HCT116 (cell line): ENCODE measurements around the gene CCDC57. TPM values are rescaled to one million over a fixed set of nuclear protein-coding genes. Genes with fewer than 3 reads are reported as not detected.

Experiments used
- ATAC-seq: fragments of 200-7000 bp; cut with Tn5 transposase; 2 replicates; pipeline ENCODE4 v1.9.1; 2020; ENCODE audit warnings: mild to moderate bottlenecking, moderate library complexity
- BruUV-seq: library from RNA; stranded (reverse); fragments of 400-500 nt; replicated peaks from 2 replicates; lab custom pipeline; 2021; lab: Mats Ljungman, UMichigan
- CTCF ChIA-PET: fragments of 300-600 bp; sonication (Branson Sonifier 250); formaldehyde crosslinking; loops from one replicate; lab custom pipeline; 2021; ENCODE audit warnings: antibody characterized with exemption; lab: Charles Lee
- POLR2A ChIA-PET: fragments of 300-600, 350-600 bp; sonication (Branson Sonifier 250); formaldehyde crosslinking; loops from one replicate; lab custom pipeline; 2021; ENCODE audit warnings: antibody characterized with exemption; lab: Charles Lee
- RAD21 ChIA-PET, 2 experiments: fragments of 300-600 bp; sonication (Branson Sonifier 250); formaldehyde crosslinking; loops; one replicate each; lab custom pipeline; 2023; ENCODE audit warnings: low total read pairs in 2 of 2; ENCODE audit not compliant: uncharacterized antibody in 2 of 2, unreplicated experiment in 2 of 2, low non-redundant PET in 1 of 2; lab: Charles Lee
- DNase-seq: peaks from one replicate; pipeline ENCODE4 v3.0.0-alpha.2; 2010; ENCODE audit warnings: low read depth, low spot score
- H2AFZ ChIP-seq: fragments of 200-600 bp; shearing (Covaris generic), sonication (generic); 2 replicates; pipeline ENCODE4 v1.6.1; 2017; ENCODE audit warnings: low read depth, mixed run types, mixed read lengths, antibody characterized with exemption, low read length; ENCODE audit not compliant: poor library complexity, severe bottlenecking
- H3K27ac ChIP-seq: 2 replicates; pipeline ENCODE4 v1.5.1; 2012; ENCODE audit warnings: low read depth, low read length
- H3K27me3 ChIP-seq: fragments of 200-600 bp; sonication (generic); 2 replicates; pipeline ENCODE4 v1.6.1; 2016; ENCODE audit warnings: mixed run types, low read length, mixed read lengths; ENCODE audit not compliant: insufficient read depth
- H3K36me3 ChIP-seq, 2 experiments: fragments of 200-500 bp in 1 of 2; fragments of 200-600 bp in 1 of 2; sonication (Bioruptor generic) in 1 of 2; sonication (generic) in 1 of 2; 2 replicates each; pipeline versions ENCODE4 v1.5.1 to v1.6.1; 2014 to 2016; ENCODE audit warnings: low read length in 2 of 2, inconsistent platforms in 1 of 2, mixed read lengths in 1 of 2, mixed run types in 1 of 2; ENCODE audit not compliant: insufficient read depth in 2 of 2, control insufficient read depth in 1 of 2
- H3K4me1 ChIP-seq, 2 experiments: fragments of 200-600 bp in 1 of 2; sonication (generic) in 1 of 2; 2 replicates each; pipeline versions ENCODE4 v1.5.1 to v1.6.1; 2012 to 2017; ENCODE audit warnings: low read length in 2 of 2, inconsistent platforms in 1 of 2, mild to moderate bottlenecking in 1 of 2, mixed read lengths in 1 of 2, mixed run types in 1 of 2, moderate library complexity in 1 of 2; ENCODE audit not compliant: insufficient read depth in 2 of 2, control insufficient read depth in 1 of 2
- H3K4me2 ChIP-seq: fragments of 200-600 bp; sonication (generic); 2 replicates; pipeline ENCODE4 v1.6.1; 2017; ENCODE audit warnings: mixed run types, low read length, mixed read lengths
- H3K4me3 ChIP-seq, 2 experiments: fragments of 200-600 bp in 1 of 2; sonication (generic) in 1 of 2; replicated peaks in 1 of 2; 2 replicates each; pipeline ENCODE4 v1.5.1; 2011 to 2016; ENCODE audit warnings: low read length in 2 of 2, control low read depth in 1 of 2, low read depth in 1 of 2, mild to moderate bottlenecking in 1 of 2, mixed read lengths in 1 of 2, mixed run types in 1 of 2
- H3K79me2 ChIP-seq: fragments of 200-600 bp; sonication (generic); 2 replicates; pipeline ENCODE4 v1.6.1; 2017; ENCODE audit warnings: mild to moderate bottlenecking, mixed run types, low read length, moderate library complexity, mixed read lengths; ENCODE audit not compliant: insufficient read depth
- H3K9ac ChIP-seq: fragments of 200-600 bp; sonication (generic); 2 replicates; pipeline ENCODE4 v1.6.1; 2016; ENCODE audit warnings: low read length, mixed read lengths
- H3K9me2 ChIP-seq: fragments of 200-600 bp; sonication (generic), shearing (Covaris generic); 2 replicates; pipeline ENCODE4 v1.6.1; 2017; ENCODE audit warnings: mixed run types, mild to moderate bottlenecking, moderate library complexity; ENCODE audit not compliant: insufficient read depth
- H3K9me3 ChIP-seq, 2 experiments: fragments of 200-500 bp in 1 of 2; fragments of 200-600 bp in 1 of 2; sonication (Bioruptor generic) in 1 of 2; sonication (generic) in 1 of 2; 2 replicates each; pipeline ENCODE4 v1.6.1; 2014 to 2017; ENCODE audit warnings: low read length in 2 of 2, mixed read lengths in 2 of 2, inconsistent platforms in 1 of 2, low read depth in 1 of 2, mild to moderate bottlenecking in 1 of 2, mixed run types in 1 of 2, moderate library complexity in 1 of 2; ENCODE audit not compliant: control insufficient read depth in 1 of 2, insufficient read depth in 1 of 2
- H4K20me1 ChIP-seq: fragments of 200-600 bp; sonication (generic), shearing (Covaris generic); 2 replicates; pipeline ENCODE4 v1.6.1; 2017; ENCODE audit warnings: mixed run types, mild to moderate bottlenecking, moderate library complexity; ENCODE audit not compliant: insufficient read depth
- CBX3 ChIP-seq: IDR thresholded peaks from 2 replicates; pipeline ENCODE4 v1.6.1; 2012; ENCODE audit warnings: low read depth
- ELF1 ChIP-seq: IDR thresholded peaks from 2 replicates; pipeline ENCODE4 v1.6.1; 2012; ENCODE audit warnings: low read depth, borderline replicate concordance
- EZH2 ChIP-seq: fragments of 200-600 bp; sonication (generic); IDR thresholded peaks from 2 replicates; pipeline ENCODE4 v1.6.1; 2017; ENCODE audit warnings: antibody characterized with exemption, mixed run types
- EZH2phosphoT487 ChIP-seq: fragments of 200-600 bp; IDR thresholded peaks from 2 replicates; pipeline ENCODE4 v1.6.1; 2018; ENCODE audit warnings: antibody characterized with exemption, borderline replicate concordance
- FOSL1 ChIP-seq: IDR thresholded peaks from 2 replicates; pipeline ENCODE4 v1.6.1; 2012; ENCODE audit warnings: low read depth
- JUND ChIP-seq: IDR thresholded peaks from 2 replicates; pipeline ENCODE4 v1.6.1; 2012
- POLR2A ChIP-seq: IDR thresholded peaks from 2 replicates; pipeline ENCODE4 v1.7.0; 2011; ENCODE audit warnings: borderline replicate concordance; ENCODE audit not compliant: insufficient read depth, insufficient read length; ENCODE audit errors: extremely low read depth
- POLR2AphosphoS5 ChIP-seq: IDR thresholded peaks from 2 replicates; pipeline ENCODE4 v1.6.1; 2011; ENCODE audit warnings: mild to moderate bottlenecking, low read depth, low read length, moderate library complexity
- RAD21 ChIP-seq: IDR thresholded peaks from 2 replicates; pipeline ENCODE4 v1.6.1; 2012; ENCODE audit warnings: low read depth, mild to moderate bottlenecking
- SIN3A ChIP-seq: IDR thresholded peaks from 2 replicates; pipeline ENCODE4 v1.6.1; 2012; ENCODE audit warnings: low read depth
- SP1 ChIP-seq: IDR thresholded peaks from 2 replicates; pipeline ENCODE4 v1.6.1; 2012; ENCODE audit warnings: low read depth
- SRF ChIP-seq: IDR thresholded peaks from 2 replicates; pipeline ENCODE4 v1.6.1; 2012; ENCODE audit warnings: low read depth
- TCF7L2 ChIP-seq: IDR thresholded peaks from 2 replicates; pipeline ENCODE4 v1.7.0; 2011; ENCODE audit warnings: borderline replicate concordance, inconsistent platforms; ENCODE audit not compliant: insufficient read depth, insufficient read length; ENCODE audit errors: extremely low read depth
- YY1 ChIP-seq: IDR thresholded peaks from 2 replicates; pipeline ENCODE4 v1.6.1; 2011; ENCODE audit warnings: low read length, low read depth, moderate library complexity, mild to moderate bottlenecking; ENCODE audit not compliant: insufficient replicate concordance; ENCODE audit errors: extremely low read depth
- ZFX ChIP-seq: fragments of 450-650 bp; IDR thresholded peaks from 2 replicates; pipeline ENCODE4 v1.6.1; 2017
- ZNF274 ChIP-seq: fragments of 200-500 bp; sonication (Bioruptor generic); IDR thresholded peaks from 2 replicates; pipeline ENCODE4 v1.6.1; 2014; ENCODE audit warnings: mild to moderate bottlenecking, low read depth, low read length, inconsistent platforms
- intact Hi-C: fragments of 100-400 bp; cut with micrococcal nuclease; formaldehyde crosslinking; loops from 2 replicates; pipeline ENCODE4 v1.10.0; 2022
- total RNA-seq: library from RNA; stranded (reverse); gene quantifications from one replicate; pipeline ENCODE4 v1.2.1, GENCODE V29; 2021; ENCODE audit not compliant: unreplicated experiment
- TF ChIP-seq, protein P1 (sequence below): IDR thresholded peaks from 2 replicates; pipeline ENCODE4 v1.6.1; 2011; ENCODE audit warnings: mild to moderate bottlenecking, low read length, moderate library complexity; ENCODE audit not compliant: insufficient replicate concordance; ENCODE audit errors: extremely low read depth
- TF ChIP-seq, protein P2 (sequence below): IDR thresholded peaks from 2 replicates; pipeline ENCODE4 v1.6.1; 2012
- TF ChIP-seq, protein P3 (sequence below): IDR thresholded peaks from 2 replicates; pipeline ENCODE4 v1.6.1; 2012; ENCODE audit warnings: low read depth
- TF ChIP-seq, protein P4 (sequence below), 3 experiments: fragments of 200-600 bp in 1 of 3; sonication (generic) in 1 of 3; IDR thresholded peaks in 2 of 3; conservative IDR thresholded peaks in 1 of 3; 2 replicates each; pipeline ENCODE4 v1.5.1; 2012 to 2017; ENCODE audit warnings: low read depth in 2 of 3, low read length in 2 of 3, antibody characterized with exemption in 1 of 3, borderline replicate concordance in 1 of 3, control low read depth in 1 of 3, mild to moderate bottlenecking in 1 of 3, mixed read lengths in 1 of 3, mixed run types in 1 of 3, moderate library complexity in 1 of 3; ENCODE audit not compliant: insufficient read depth in 1 of 3

Gene CCDC57
- total RNA-seq, 1 experiment from 2014 or later: 143 TPM

DNA sequence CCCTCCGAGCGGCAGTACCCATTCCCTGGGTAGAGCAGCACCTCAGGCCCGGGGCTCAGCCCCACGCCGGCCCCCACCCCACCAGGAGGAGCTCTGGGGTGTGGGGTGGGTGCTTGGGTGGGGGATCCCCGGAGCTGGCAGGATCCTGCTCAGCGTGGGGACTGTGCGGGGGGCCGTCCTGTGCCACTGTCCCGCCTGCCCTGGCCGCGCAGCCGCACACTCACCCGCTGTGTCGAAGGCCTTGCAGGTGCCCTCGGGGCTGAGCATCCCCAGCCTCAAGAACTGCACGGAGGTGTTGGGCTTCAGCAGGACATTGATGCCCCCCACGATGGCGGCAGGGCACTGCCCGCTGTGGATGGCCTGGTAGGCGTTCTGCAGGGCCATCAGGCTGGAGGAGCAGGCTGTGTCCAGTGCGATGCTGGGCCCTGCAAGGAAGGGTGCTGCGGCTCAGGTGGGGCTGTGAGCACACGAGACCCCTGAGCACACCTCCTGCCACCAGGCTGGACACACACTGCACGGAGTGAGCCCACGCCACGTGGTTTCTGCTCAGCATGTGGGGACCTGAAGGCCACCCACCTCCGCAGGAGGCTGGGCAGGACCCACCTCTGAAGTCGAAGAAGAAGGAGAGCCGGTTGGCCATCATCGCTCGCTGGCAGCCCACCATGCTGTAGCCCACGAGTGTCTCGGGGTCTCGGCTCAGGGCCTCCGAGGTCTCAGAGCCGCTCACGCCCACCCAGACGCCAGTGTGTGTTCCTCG lies 119.5 kb downstream of the CCDC57 start:
- Histone ChIP-seq H3K36me3 (peaks cover 72 to 85% of the 10 kb centered on the region in 2 experiments), H3K9ac (no peak overlapping the region), H3K79me2 (peaks cover 96% of the 10 kb centered on the region), H3K4me1 (peaks cover 7 to 15% of the 10 kb centered on the region in 2 experiments), H3K4me3 (no peak overlapping the region), H4K20me1 (peaks cover 9% of the 10 kb centered on the region; the same call in 1 of the 2 replicates), H3K9me2 (no peaks in the 10 kb centered on the region), H3K27me3 (no peaks in the 10 kb centered on the region), H2AFZ (no peak overlapping the region), H3K27ac (peak overlapping the region; percentile 27; the same call in 1 of the 2 replicates), H3K4me2 (no peak overlapping the region), H3K9me3 (no peaks in the 10 kb centered on the region)
- DNase-seq (no peak), ATAC-seq (no peak)
- TF ChIP-seq POLR2AphosphoS5 (no peak), SP1 (no peak), YY1 (no peak), FOSL1 (no peak), POLR2A (no peak), ELF1 (no peak), ZNF274 (no peak), SRF (no peak), TCF7L2 (no peak), EZH2phosphoT487 (no peak), CBX3 (no peak), EZH2 (no peak), JUND (no peak), RAD21 (no peak), SIN3A (no peak), ZFX (no peak)
- TF ChIP-seq, protein P1, sequence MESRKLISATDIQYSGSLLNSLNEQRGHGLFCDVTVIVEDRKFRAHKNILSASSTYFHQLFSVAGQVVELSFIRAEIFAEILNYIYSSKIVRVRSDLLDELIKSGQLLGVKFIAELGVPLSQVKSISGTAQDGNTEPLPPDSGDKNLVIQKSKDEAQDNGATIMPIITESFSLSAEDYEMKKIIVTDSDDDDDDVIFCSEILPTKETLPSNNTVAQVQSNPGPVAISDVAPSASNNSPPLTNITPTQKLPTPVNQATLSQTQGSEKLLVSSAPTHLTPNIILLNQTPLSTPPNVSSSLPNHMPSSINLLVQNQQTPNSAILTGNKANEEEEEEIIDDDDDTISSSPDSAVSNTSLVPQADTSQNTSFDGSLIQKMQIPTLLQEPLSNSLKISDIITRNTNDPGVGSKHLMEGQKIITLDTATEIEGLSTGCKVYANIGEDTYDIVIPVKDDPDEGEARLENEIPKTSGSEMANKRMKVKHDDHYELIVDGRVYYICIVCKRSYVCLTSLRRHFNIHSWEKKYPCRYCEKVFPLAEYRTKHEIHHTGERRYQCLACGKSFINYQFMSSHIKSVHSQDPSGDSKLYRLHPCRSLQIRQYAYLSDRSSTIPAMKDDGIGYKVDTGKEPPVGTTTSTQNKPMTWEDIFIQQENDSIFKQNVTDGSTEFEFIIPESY: no peak
- TF ChIP-seq, protein P2, sequence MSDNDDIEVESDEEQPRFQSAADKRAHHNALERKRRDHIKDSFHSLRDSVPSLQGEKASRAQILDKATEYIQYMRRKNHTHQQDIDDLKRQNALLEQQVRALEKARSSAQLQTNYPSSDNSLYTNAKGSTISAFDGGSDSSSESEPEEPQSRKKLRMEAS: no peak
- TF ChIP-seq, protein P3, sequence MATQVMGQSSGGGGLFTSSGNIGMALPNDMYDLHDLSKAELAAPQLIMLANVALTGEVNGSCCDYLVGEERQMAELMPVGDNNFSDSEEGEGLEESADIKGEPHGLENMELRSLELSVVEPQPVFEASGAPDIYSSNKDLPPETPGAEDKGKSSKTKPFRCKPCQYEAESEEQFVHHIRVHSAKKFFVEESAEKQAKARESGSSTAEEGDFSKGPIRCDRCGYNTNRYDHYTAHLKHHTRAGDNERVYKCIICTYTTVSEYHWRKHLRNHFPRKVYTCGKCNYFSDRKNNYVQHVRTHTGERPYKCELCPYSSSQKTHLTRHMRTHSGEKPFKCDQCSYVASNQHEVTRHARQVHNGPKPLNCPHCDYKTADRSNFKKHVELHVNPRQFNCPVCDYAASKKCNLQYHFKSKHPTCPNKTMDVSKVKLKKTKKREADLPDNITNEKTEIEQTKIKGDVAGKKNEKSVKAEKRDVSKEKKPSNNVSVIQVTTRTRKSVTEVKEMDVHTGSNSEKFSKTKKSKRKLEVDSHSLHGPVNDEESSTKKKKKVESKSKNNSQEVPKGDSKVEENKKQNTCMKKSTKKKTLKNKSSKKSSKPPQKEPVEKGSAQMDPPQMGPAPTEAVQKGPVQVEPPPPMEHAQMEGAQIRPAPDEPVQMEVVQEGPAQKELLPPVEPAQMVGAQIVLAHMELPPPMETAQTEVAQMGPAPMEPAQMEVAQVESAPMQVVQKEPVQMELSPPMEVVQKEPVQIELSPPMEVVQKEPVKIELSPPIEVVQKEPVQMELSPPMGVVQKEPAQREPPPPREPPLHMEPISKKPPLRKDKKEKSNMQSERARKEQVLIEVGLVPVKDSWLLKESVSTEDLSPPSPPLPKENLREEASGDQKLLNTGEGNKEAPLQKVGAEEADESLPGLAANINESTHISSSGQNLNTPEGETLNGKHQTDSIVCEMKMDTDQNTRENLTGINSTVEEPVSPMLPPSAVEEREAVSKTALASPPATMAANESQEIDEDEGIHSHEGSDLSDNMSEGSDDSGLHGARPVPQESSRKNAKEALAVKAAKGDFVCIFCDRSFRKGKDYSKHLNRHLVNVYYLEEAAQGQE: no peak
- TF ChIP-seq, protein P4, sequence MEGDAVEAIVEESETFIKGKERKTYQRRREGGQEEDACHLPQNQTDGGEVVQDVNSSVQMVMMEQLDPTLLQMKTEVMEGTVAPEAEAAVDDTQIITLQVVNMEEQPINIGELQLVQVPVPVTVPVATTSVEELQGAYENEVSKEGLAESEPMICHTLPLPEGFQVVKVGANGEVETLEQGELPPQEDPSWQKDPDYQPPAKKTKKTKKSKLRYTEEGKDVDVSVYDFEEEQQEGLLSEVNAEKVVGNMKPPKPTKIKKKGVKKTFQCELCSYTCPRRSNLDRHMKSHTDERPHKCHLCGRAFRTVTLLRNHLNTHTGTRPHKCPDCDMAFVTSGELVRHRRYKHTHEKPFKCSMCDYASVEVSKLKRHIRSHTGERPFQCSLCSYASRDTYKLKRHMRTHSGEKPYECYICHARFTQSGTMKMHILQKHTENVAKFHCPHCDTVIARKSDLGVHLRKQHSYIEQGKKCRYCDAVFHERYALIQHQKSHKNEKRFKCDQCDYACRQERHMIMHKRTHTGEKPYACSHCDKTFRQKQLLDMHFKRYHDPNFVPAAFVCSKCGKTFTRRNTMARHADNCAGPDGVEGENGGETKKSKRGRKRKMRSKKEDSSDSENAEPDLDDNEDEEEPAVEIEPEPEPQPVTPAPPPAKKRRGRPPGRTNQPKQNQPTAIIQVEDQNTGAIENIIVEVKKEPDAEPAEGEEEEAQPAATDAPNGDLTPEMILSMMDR (IDR thresholded peaks at IDR 0.05 in 2 of 3, conservative IDR thresholded peaks at IDR 0.05 in 1 of 3; ENCODE audit: borderline replicate concordance in 1 of 3, insufficient read depth in 1 of 3, low read depth in 2 of 3, low read length in 2 of 3): no peak
- ChIA-PET RAD21 (no interaction called here), POLR2A (no interaction called here), CTCF (no interaction called here)
- BruUV-seq: no TSS peak
- intact Hi-C loops: no loop called here
